ENCODE results near the gene PLEKHM3. TPM values are rescaled to one million over a fixed set of nuclear protein-coding genes. Genes with fewer than 3 reads are reported as not detected.

PLEKHM3 gene
- total and polyA plus RNA-seq, 2 of the 13 experiments (the other 11 are each of a cell fraction or from before 2014, with no cell fraction given), result 4.5 to 4.7 TPM

DNA sequence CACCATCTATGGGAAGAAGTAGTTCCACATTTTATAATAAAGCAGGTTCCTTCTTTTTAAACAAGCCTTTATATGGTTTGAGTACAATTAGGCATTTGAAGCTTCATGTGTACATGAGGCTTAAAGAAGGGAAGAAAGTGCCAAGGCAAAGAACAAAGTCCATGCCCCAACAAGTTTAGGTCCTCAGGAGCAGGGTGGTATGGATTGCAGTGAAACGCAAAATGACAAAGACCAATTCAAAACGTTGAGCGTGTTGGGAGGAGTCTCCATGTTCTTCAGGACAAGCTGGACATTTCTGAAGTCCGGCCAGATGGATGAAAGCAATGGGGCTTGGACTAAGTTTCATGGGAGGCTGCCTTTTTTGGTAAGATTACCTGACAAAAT is 176.8 kb downstream of the PLEKHM3 start (continued):
- TF ChIP-seq ISL2 (CRISPR knock-in tag; IDR thresholded peaks at IDR 0.05) (no peak), NFATC3 (CRISPR knock-in tag; IDR thresholded peaks at IDR 0.05) (0 out of 2 replicates have a peak, but pooled peaks have one; percentile 71), ZNF616 (CRISPR knock-in tag; IDR thresholded peaks at IDR 0.05; ENCODE audit: low read depth) (no peak), EEA1 (CRISPR knock-in tag; IDR thresholded peaks at IDR 0.05; ENCODE audit: borderline replicate concordance) (no peak), POLR2AphosphoS5 (IDR thresholded peaks at IDR 0.05; ENCODE audit: low read depth, low read length) (no peak), ZNF615 (CRISPR knock-in tag; IDR thresholded peaks at IDR 0.05; ENCODE audit: borderline replicate concordance) (no peak; the same call in 1 of the 2 replicates), ZNF879 (CRISPR knock-in tag; IDR thresholded peaks at IDR 0.05) (no peak), ZKSCAN8 (CRISPR knock-in tag; IDR thresholded peaks at IDR 0.05; ENCODE audit: borderline replicate concordance) (no peak), ZNF558 (CRISPR knock-in tag; IDR thresholded peaks at IDR 0.05; ENCODE audit: borderline replicate concordance) (no peak), HNRNPUL1 (IDR thresholded peaks at IDR 0.05; ENCODE audit: low read depth, low read length) (no peak), ZEB1 (IDR thresholded peaks at IDR 0.05; ENCODE audit: insufficient replicate concordance, low read depth) (no peak), ZKSCAN5 (CRISPR knock-in tag; IDR thresholded peaks at IDR 0.05) (no peak), ZMYM2 (CRISPR knock-in tag; IDR thresholded peaks at IDR 0.05) (0 out of 2 replicates have a peak, but pooled peaks have one; percentile 65), STAG1 (CRISPR knock-in tag; IDR thresholded peaks at IDR 0.05) (peak; percentile 1; the same call in 1 of the 2 replicates), GMEB1 (CRISPR knock-in tag; IDR thresholded peaks at IDR 0.05; ENCODE audit: borderline replicate concordance) (no peak), CREB1 (IDR thresholded peaks at IDR 0.05) (no peak), CREB1 (CRISPR knock-in tag; IDR thresholded peaks at IDR 0.05) (peak; percentile 62), CHD2 (IDR thresholded peaks at IDR 0.05; ENCODE audit: low read depth, low read length) (no peak), ZNF609 (CRISPR knock-in tag; IDR thresholded peaks at IDR 0.05; ENCODE audit: borderline replicate concordance) (no peak), FUBP1 (CRISPR knock-in tag; IDR thresholded peaks at IDR 0.05; ENCODE audit: borderline replicate concordance) (peak; percentile 82; the same call in 1 of the 2 replicates), NFRKB (IDR thresholded peaks at IDR 0.05) (no peak)
- TF ChIP-seq, protein P1, sequence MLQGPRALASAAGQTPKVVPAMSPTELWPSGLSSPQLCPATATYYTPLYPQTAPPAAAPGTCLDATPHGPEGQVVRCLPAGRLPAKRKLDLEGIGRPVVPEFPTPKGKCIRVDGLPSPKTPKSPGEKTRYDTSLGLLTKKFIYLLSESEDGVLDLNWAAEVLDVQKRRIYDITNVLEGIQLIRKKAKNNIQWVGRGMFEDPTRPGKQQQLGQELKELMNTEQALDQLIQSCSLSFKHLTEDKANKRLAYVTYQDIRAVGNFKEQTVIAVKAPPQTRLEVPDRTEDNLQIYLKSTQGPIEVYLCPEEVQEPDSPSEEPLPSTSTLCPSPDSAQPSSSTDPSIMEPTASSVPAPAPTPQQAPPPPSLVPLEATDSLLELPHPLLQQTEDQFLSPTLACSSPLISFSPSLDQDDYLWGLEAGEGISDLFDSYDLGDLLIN (CRISPR knock-in tag; IDR thresholded peaks at IDR 0.05; ENCODE audit: borderline replicate concordance), result no peak

Data from HepG2 (cell line).